GM21717 (cell line): ENCODE data around the gene PTPN13.

Experiments
- ATAC-seq: cut with Tn5 transposase; IDR thresholded peaks from one replicate; pipeline ENCODE4 v1.9.1; 2021; ENCODE audit warnings: mild to moderate bottlenecking, moderate library complexity; ENCODE audit not compliant: unreplicated experiment

PTPN13 gene, protein sequence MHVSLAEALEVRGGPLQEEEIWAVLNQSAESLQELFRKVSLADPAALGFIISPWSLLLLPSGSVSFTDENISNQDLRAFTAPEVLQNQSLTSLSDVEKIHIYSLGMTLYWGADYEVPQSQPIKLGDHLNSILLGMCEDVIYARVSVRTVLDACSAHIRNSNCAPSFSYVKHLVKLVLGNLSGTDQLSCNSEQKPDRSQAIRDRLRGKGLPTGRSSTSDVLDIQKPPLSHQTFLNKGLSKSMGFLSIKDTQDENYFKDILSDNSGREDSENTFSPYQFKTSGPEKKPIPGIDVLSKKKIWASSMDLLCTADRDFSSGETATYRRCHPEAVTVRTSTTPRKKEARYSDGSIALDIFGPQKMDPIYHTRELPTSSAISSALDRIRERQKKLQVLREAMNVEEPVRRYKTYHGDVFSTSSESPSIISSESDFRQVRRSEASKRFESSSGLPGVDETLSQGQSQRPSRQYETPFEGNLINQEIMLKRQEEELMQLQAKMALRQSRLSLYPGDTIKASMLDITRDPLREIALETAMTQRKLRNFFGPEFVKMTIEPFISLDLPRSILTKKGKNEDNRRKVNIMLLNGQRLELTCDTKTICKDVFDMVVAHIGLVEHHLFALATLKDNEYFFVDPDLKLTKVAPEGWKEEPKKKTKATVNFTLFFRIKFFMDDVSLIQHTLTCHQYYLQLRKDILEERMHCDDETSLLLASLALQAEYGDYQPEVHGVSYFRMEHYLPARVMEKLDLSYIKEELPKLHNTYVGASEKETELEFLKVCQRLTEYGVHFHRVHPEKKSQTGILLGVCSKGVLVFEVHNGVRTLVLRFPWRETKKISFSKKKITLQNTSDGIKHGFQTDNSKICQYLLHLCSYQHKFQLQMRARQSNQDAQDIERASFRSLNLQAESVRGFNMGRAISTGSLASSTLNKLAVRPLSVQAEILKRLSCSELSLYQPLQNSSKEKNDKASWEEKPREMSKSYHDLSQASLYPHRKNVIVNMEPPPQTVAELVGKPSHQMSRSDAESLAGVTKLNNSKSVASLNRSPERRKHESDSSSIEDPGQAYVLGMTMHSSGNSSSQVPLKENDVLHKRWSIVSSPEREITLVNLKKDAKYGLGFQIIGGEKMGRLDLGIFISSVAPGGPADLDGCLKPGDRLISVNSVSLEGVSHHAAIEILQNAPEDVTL (N-terminal part only)

DNA sequence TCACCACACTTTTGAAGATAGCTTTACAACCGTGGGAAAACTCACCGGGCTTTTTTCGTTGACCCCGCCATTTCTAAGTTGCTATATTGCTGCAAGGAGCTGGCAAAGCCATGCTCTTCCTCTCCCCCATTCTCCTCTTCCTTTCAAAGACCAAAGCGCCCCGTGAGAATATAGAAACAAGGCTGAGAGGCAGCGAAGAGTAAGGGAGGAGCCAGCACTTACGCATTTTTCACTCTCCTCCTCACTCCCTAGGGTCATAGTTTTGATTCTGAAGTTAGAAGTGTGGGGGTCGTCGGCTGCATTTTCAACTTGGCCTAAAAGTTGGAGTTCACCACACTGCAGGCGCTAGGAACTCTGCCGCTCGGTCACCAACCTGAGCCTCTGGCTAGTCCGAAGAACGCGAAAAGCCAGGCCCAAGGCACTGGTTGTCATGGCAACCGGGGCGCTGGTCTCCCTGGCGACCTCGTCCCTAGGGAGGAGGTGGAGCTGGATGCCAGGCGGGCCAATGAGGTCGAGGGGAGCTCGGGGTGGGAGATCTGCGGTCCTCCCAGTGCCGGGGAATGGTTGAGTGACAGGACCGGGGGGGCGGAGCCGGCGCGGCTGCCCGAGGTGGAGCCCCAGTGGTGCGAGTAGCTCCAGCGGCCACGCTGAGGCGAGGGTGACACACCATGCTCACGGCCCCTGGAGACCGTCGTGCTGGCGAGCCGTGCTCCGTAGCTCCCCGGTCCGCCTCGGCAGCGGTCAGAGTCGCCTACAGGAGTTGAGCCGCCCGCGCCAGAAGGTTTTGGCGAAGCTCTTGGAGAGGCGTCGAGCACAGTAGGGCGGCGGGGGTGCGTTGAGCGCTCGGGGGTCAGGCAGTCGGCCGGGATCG, at the start of gene PTPN13:
TSS of gene PTPN13 (plus strand) at position 628 of the 871 bp plus-strand sequence. CDS start 40,942 bp downstream, outside the sequence.
- ATAC-seq: peak; percentile 96

DNA sequence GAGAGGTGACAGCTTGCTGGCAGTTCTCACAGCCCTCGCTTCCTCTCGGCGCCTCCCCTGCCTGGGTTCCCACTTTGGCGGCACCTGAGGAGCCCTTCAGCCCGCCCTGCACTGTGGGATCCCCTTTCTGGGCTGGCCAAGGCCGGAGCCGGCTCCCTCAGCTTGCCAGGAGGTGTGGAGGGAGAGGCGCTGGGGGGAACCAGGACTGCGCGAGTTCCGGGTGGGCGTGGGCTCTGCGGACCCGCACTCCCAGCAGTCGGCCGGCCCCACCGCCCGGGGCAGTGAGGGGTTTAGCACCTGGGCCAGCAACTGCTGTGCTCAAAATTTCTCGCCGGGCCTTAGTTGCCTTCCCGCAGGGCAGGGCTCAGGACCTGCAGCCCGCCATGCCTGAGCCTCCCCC, 47.0 kb upstream of the PTPN13 start:
- ATAC-seq: no peak

DNA sequence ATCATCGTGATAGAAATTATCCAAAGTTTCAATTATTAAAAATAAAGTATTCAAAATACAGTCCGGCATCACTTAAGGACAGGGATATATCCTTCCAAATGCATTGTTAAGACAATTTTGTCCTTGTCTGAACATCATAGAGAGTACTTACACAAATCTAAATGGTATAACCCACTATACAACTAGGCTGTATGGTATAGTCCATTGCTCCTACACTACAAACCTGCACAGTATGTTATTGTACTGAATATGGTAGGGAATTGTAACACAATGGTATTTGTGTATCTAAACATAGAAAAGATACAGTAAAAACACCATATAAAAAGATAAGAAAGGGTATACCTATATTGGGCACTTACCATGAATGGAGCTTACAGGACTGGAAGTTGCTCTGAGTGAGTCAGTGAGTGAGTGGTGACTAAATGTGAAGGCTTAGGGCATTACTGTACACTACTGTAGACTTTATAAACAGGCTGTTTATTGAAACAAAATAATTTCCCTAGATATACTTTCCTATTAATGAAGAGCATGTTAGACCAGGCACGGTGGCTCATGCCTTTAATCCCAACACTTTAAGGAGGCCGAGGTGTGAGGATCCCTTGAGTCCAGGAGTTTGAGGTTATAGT, 44.8 kb upstream of the PTPN13 start:
- no peak for ATAC-seq

DNA sequence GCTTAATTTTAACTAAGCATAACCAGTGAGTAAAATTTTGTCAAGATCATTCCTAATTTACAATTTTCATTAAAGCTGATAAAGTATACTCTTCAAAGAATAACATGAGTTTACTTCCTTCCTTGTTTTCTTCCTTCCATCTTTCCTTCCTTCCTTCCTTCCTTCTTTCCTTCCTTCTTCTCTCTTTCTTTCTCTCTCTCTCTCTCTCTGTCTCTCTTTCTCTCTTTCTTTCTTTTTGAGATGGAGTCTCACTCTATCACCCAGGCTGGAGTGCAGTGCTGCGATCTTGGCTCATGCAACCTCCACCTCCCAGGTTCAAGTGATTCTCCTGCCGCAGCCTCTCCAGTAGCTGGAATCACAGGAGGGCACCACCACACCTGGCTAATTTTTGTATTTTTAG, 42.7 kb upstream of the PTPN13 start:
- ATAC-seq: no peak

DNA sequence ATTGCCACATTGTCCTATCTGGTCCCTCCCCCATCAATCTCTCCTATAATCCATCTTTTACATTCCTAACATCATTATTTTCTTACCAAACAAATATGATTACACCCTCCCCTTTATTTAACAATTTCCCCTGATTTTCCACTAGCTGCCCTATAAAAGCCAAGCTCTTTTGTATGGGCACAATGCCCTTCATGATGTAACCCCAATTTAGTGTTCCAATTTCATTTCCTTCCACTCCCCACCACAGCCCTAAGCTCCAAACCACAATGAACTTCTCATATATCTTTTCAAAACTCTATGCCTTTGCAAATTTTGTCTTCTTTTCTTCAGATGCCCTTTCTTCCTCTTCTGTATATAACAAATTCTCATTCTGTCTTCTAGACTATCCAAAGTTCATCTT, 39.5 kb upstream of the PTPN13 start:
- ATAC-seq: no peak

DNA sequence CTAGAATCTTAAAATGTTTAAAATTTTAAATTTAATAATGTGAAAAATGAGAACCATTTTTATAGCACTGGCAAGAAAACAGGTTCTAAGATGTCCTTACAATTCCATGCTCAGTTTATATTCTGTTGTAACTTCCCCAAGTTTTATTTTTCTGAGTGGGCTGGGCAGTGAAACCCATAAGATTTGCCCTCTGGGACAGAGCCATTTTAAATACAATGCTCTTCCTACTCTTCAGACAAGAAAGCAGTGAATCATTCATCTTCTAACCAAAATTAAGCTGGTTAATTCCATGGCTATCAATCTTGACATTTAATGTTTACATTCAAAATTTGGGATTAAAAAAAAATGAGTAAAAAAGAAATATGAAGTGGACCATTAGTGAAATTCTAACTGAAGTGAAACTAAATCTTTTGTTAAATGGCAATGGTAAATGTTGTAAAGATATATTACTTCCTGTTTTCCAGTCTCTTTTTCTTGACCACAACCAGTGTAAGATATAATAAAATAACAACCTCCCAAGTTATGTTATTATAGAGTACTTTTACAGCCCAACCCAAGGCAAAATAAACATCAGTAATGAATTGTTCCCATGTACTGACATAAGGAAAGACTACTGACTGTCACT, 37.2 kb upstream of the PTPN13 start:
- peak; percentile 47 for ATAC-seq

DNA sequence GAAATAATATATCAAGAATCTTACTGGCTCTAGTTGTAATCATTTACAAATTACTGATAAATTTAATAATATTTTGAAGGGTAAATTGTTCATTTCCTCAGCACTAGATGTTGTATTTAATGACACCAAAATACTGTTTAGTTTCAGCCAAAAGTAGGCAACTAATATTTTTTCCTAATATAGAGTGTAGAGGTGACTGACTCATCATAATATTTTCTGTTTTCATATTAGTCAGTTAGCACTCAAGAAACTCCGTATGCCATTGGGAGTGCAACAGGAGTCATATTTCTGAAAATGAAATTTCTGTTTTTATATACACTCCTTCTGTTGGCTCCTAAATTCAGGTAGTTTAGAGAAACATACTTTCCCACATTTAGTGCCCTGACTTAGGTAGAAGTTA, 36.6 kb upstream of the PTPN13 start:
- peak; percentile 96 for ATAC-seq

DNA sequence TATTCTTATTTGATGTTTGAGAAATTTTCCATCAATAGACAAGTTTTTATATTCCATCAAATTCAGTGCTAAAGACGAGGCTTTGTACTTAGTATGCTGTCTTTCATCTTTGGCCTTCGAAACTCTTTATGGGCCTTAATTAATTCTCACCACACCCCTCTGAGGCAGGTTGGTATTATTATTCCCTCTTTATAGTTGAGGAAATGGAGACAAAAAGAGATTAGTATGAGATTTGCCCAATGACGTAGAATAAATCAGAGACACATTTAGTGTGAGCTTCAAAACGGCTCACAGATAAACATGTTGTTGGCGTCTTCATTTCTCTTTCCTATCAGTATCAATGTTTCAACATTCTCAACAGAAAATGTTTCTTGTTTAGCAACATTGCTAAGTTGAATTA, 35.9 kb upstream of the PTPN13 start:
- ATAC-seq: no peak

DNA sequence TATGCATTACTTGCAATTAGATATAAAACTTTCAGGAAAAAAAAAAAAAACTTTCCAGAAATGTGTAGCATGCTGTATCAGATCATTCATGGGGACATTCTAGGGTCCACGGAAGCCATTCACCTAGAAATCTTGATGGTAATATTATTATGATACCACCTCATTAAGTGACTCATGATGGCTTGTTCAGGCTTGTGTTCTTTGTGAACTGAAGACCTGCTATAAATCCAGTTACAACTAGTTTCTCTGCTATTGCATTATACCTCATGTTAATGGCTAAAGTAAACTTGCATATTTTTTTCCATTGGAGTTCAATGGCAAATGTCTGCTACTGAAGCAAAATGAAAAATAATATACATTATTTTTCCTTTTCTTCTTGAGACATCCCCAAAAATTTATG, 35.3 kb upstream of the PTPN13 start:
- no peak for ATAC-seq

DNA sequence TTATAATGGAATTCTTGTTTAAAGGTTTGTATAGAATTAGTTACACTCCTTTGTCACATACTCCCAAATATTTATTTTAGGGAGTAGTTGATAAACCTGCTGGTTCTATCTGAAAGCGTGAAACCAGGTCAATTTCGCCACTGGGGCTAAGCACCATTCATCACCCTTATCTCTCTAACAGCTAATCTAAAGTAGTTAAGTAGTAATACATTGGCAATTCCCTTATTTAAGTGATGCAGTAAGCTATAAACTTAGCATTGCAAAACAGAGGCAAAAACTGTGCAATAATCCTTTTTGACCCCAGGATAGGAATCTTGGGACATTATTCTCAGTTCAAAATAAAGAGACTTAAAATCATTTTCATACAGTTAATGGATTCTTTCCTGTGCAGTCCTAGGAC, 33.7 kb upstream of the PTPN13 start:
- no peak for ATAC-seq

DNA sequence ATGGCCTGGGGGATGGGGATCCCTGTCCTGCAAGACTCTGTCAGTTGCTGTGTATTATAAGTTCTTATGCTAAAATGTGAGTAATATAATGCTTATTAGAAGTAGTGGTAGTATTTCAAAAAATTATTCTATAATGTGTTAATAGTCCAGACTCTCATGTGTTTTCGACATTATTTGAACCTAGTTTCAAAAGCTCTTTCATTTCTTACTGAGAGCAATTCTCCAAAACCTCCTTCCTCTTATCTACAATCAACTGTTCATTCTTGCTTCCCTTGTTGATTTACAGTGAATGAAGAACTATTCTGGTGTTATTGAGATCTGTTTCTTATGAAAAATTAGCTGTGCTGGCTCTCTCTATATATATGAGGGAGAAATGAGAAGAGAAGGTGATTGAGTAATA, 32.9 kb upstream of the PTPN13 start:
- ATAC-seq: no peak

DNA sequence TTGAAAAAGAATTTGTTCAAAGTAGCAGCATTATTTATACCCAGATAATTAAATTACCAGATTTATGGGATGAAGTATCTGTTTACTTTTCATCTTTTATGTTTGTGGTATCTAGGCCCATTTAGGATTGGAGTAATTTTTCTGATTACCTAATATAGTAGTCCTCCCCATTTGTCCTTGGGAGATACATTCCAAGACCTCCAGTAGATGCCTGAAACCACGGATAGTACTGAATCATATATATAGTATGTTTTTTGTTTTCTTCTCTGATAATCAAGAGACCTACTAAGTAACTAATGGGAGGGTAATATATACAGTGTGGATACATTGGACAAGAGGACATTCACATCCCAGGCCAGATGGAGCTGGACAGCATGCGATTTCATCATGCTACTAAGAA, 30.7 kb upstream of the PTPN13 start:
- no peak for ATAC-seq

DNA sequence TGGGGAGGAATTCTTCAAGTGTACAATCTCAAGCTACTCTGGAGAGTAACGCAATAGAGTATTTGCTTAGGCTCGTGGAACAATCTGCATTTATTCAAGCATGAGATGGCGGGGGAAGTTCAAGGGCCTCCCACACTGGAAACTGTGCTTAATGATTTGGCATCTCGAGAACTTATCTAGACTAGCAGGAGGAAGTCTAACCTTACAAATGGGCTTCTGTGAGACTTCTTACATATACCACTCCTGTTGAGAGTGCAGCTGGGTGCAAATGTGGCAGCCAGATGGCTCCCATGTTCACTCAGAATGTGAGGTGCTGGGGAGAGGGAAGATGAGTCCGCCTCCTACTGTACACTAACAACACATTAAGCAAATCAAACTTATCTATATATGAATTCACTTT, 29.3 kb upstream of the PTPN13 start:
- ATAC-seq: no peak

DNA sequence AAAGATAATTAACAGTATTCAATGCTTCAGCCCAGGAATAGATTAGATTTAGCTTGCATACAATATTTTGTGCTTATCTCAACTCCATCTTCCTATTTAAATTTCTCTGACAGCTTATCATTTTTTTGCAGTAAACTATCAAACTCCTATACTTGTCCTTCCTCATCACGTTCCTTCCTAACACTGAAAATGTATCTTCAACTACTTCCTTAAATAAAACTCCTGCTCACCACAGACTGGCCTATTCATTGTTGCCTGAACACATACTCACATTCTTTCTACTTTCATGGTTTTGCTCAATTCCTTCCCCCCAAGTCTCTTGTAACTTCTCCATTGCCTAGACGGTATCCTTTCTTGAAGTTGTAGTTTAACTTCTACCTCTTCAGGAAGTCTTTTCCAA, 28.5 kb upstream of the PTPN13 start:
- no peak for ATAC-seq

DNA sequence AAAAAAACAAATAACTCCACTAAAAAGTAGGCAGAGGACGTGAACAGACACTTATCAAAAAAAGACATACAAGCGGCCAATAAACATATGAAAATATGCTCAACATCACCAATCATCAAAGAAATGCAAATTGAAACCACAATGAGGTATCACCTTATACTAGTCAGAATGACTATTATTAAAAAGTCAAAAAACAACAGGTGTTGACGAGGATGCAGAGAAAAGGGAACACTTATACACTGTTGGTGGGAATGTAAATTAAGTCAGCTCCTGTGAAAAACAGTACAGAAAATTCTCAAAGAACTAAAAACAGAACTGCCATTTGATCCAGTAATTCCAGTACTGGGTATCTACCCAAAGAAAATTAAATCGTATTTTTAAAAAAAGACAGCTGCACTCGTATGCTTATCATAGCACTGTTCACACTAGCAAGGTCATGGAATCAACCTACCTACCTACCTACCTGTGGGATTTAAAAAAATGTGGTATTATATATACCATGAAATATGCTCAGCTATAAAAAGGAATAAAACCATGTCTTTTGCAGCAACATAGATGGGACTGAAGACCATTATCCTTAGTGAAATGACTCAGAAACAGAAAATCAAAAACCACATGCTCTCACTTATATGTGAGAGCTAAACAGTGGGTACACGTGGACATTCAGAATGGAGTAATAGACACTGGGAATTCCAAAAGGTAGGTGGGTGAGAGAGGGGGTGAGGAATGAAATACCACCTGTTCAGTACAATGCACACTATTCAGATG, 24.8 kb upstream of the PTPN13 start:
- ATAC-seq: peak; percentile 88

DNA sequence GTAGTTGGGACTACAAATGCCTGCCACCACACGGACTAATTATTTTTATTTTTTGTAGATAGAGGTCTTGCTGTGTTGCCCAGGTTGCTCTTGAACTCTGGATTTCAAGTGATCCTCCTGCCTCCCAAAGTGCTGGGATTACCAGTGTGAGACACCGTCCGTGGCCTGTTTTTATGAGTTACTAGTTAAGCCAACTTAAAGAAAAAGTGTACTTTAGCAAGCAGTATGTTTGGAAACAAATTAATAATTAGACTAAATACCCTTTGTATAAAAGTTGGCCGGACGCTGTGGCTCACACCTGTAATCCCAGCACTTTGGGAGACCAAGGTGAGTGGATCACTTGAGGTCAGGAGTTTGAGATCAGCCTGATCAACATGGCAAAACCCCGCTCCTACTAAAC, 14.2 kb upstream of the PTPN13 start:
- ATAC-seq: no peak

DNA sequence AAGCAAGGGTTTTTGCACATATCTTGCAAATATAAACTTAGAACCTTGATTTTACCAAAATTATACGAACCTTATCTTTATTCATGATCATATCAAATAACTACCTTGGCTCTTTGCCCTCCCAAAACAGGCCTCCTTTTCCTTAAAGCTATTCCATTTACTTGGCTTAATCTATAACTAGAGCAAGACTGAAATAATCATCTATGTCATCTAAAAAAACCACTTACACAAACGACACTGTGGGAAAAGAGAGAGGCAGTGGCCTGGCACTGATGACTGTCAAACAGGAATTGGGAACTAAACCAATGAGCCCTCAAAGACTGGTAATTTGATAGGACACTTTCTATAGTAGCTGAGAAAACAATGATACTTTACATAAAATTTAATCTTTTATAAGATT, 11.7 kb upstream of the PTPN13 start:
- ATAC-seq: no peak

DNA sequence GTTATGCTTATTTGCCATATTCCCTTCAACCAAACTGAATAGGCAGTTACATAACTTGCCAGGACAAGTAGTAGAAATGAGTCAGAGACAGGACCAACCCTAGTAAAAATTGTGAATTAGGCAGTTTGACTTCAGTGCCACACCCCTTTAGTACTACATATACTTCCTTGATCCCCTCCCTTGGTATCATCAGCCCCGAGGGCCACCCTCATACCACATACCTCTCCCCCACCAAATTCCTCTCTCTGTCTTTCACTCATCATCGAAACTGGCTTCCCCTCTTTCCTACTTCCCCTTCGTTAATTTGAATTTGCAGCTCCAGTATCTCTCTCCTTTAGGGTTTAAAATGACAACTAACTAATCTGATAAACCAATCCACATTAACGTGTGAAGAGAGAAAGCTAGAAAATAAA, 7.9 kb upstream of the PTPN13 start:
- no peak for ATAC-seq
